ENCODE data around the gene MAP3K20.

The MAP3K20 gene

GRCh38 chr2:173051463-173052215 lies 24.0 kb upstream of the MAP3K20 start:
- DNase-seq: no peak

DNA sequence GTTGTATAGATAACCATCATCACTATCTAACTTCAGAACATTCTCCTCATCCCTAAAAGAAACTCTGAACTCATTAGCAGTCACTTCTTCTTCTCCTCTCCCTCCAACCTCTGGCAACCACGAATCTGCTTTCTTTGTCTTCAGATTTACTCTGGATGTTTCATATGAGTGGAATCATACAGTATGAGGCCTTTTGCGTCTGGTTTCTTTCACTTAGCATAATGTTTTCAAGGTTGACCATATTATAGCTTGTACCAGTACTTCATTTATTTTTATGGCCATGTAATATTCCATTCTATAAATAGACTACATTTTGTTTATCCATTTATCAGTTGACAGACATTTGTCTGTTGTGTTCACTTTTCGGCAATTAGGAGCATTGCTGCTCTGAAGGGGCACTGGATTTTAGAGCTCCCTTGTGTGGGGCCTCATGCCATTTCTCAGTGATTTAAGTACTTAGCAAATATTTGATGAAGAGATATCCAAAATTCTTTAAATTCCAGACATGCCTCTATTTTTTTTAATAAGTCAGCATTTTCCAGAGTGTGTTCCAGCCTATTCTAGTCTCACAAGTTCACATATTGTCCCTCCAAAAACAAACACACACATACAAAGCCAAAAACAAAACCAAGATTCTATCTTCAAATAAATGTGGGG lies 22.5 kb upstream of the MAP3K20 start:
- no peak for DNase-seq

DNA sequence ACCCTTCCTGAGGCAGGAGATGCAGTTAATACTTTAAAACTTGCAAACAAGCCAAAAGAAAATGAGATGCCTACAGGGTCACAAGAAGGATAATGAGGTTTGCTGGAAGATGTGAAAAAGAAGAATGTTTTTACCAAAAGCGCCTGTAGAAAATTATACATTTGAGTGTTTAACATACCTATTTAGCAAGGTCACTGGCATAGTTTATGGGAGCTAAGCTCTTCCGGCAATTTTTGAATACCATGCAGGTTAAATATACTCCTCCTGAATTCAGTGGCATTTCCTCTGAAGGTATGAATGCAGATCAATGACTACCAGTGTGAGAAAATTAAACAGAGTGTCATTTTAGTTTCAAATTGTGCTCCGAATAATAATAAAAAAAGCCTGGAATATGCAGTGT lies 21.2 kb upstream of the MAP3K20 start:
- DNase-seq: no peak

DNA sequence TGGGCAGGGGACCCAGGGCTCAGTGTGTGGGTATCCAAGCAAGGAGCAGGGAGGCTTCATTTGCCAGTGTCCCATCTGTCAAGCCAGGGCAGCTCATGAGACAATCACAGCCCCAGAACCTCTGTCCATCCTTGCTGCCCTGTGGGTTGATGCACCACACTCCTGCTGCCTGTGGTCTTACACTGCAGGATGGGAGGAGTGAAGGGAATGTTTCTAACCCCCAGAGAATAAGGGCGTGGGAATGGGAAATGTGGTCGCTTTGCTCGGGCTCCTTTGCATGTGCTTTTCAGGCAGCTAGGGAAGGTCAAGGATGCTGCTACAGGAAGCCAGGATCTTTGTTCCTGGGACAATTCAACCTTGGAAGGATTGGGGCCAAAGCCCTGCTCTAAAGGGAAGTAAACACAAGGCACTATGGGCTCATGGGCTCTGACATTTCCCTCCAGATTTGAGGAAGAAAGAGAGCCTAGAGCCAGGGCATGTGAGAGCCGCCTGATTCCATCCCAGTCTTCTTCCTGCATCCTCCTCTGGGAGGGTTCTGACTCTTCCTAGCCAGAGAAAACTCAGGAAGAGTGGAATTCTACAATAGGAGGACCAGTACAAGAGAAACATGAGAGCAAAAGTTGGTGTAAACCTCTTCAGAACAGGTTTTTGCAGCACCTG lies 18.8 kb upstream of the MAP3K20 start:
- no peak for DNase-seq

DNA sequence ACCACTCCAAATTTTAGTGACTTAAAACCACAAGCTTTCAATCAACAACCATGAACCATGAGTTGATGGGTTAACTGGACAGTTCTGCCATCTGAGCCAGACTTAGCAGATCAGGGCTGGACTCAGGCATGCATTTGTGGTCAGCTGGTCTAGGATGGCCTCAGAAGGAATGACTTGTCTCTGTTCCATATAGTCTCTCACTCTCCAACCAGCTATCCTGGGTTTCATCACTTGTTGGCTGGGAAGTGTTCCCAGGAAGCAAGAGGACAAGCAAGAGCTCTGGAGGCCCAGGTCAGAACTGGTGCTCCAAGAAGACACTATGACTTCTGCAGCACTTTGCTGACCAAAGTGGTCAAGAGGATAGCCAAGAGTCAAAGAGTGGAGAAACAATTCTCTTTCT lies 17.5 kb upstream of the MAP3K20 start:
- DNase-seq: no peak

DNA sequence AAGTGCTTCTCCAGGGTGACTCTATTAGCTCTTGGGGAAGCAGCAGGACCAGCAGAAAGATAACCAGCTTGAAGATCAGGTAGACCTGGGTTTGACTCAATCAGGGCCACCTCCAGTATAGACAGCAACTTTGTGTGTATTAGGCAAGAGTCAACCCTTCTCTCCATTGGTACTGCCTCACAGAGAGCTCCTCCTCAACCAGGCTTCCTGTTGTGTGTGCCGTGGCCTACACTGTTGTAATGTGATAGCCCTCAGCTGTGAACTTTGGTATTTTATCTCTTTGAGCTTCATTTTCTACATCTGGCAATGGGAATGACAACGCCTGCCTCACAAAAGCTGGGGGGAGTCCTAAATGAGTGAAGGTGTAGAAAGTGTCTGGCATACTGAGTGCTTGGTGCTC lies 17.0 kb upstream of the MAP3K20 start:
- no peak for DNase-seq

GRCh38 chr2:173059292-173059691 lies 16.4 kb upstream of the MAP3K20 start:
- DNase-seq: no peak

GRCh38 chr2:173059971-173060461 lies 15.6 kb upstream of the MAP3K20 start:
- no peak for DNase-seq

GRCh38 chr2:173062801-173063200 lies 12.8 kb upstream of the MAP3K20 start:
- DNase-seq: no peak

- DNase-seq: no peak
Measured at GRCh38 chr2:173064151-173064805, 11.4 kb upstream of the MAP3K20 start.

DNA sequence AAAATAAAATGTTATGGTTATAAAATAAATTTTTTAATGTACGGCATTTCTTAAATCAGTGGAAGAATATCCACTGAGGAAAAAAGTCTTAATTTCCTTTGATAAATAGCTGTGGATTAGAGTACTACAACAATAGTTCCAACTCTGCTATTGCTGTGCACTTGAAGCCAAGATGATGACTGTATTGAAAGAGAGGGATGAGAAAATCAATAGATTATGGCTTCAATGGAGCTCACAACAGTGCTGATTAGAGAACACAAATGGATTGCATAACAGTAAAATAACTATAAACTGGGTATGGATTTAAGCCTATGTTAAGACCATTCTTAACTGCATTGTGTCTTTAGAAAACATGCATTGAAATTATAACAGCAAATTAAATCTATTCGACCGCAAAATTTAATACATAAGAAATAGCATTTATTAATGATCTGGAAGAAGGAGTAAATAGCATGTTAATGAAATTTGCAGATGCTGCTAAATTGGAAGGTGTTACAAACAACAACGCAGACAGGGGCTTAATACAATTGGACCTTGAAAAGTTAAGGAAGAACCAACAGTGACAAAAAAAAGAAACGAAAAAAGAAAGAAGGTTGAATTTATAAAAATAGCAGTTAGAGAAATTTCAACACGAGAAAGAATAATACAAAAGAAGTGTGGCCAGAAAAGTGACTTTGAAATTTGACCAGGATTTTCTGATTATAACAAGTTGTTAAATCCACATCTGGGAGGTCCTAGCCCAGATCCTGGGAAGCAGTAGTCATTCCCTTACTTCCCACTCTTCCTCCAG lies 8.6 kb upstream of the MAP3K20 start:
- DNase-seq: no peak

DNA sequence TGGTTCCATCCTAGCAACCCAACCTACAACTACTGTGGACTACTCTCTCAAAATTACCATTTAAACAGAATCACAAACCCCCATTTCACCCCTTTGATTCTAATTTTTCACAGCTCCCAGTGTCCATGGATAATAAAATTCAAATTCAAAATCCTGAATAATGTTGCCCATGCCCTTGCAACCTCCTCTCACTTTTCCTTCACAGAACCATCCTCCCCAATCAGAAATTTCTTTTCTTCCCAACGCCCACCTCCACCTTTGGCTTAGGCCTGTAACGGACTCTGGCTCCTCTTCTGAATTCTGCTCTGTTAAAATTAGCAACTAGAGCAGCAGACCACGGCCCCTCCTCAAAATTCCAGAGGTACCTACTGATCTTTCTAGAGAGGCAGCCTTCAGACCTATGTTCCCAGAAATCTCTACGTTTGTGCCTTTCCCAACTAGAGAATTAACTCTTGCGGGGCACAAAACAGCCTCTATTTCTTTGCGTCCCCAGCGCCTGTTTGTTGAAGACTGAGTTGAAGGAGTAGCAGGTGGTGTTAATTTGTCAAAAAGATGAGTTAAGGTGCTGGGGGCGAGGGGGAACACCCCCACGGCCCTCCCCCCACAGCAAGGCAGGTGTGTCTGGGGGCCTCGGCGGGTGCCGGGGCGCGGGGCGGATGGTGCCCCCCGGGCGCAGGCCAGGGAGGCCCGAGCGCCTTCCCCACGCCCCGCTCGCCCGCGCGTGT lies 428 bp upstream of the MAP3K20 start:
- DNase-seq: no peak

- DNase-seq: no peak
Measured at GRCh38 chr2:173076581-173077345, 1.1 kb downstream of the MAP3K20 start.

- DNase-seq: no peak
Measured at GRCh38 chr2:173077506-173078177, 2.0 kb downstream of the MAP3K20 start.

DNA sequence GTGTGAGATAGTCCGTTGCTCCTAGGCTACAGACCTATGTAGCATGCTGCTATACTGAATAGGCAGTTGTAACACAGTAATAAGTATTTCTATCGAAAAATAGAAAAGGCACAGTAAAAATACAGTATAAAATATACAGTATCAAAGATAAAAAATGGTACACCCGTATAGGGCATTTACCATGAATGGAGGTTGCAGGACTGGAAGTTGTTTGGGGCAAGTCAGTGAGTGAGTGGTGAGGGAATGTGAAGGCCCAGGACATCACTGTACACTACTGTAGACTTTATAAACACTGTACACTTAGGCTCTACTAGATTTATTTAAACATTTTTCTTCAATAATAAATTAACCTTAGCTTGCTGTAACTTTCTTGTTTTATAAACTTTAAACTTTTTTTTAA lies 3.5 kb downstream of the MAP3K20 start:
- DNase-seq: no peak

DNA sequence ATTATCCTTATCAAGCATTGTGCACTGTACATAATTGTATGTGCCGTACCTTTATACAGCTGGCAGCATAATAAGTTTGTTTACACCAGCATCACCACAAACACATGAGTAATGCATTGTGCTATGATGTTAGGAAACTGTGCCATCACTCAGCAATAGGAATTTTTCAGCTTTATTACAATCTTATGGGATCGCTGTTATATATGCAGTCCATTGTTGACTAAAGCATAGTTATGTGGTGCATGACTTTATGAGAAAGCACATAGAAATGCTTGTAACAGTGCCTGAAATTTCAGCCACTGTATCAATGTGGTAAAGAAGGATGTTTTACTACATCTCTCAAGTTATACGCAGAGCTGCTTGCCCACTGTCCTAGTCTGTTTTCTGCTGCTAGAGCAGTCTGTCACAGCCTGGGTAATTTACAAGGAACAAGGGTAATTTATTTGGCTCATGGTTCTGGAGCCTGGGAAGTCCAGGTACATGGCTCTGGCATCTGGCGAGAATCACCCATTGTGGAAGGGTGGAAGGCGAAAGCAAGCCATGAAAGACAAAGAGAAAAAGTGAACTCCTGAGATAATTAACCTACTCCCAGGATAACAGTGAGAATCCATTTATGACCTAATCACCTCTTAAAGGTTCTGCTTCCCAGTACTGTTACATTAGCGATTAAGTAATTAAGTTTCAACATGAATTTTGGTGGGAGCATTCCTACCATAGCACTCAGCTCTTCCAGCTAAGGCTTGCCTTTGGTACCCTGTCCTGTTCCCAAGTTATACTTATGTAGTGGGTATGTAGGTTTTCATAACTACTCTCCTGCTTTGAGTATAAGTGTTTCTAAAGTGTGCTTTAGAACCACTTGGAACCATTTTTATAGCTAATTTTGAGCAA lies 4.6 kb downstream of the MAP3K20 start:
- no peak for DNase-seq

GRCh38 chr2:173086518-173087213 lies 11.0 kb downstream of the MAP3K20 start:
- no peak for DNase-seq

DNA sequence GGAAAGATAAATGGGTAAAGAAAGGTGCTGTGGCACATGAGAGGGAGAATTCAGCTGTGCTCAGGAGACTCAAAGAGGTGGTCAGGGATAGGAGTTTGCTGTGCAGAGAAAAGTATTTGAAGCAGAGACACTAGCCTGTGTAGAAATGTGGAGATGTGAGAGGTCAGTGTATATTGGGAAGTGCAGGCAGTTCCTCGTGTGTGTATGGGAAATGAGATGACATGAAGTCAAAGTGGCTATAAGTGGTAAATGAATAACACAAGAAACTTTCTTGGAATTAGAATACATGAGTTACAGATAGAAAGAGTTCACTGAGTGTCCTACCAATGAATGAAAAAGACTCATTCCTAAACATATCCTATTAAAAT lies 11.6 kb downstream of the MAP3K20 start:
- DNase-seq: no peak
